H1 (cell line): ENCODE results near the gene CDC25C. TPM values are rescaled to one million over a fixed set of nuclear protein-coding genes. Genes with fewer than 3 reads are reported as not detected.

Source experiments
- CBX5 ChIP-seq: fragments of 300-800, 300-1000 bp; sonication (generic); IDR thresholded peaks from 2 replicates; pipeline ENCODE4 v1.7.1; 2016; ENCODE audit warnings: antibody characterized with exemption, low read length, low read depth
- CEBPB ChIP-seq: IDR thresholded peaks from 2 replicates; pipeline ENCODE4 v1.6.1; 2012; ENCODE audit warnings: low read depth, low read length
- CHD1 ChIP-seq: IDR thresholded peaks from 2 replicates; pipeline ENCODE4 v1.6.1; 2012; ENCODE audit warnings: low read depth, low read length, improper control_type of control experiment
- CHD2 ChIP-seq: IDR thresholded peaks from 2 replicates; pipeline ENCODE4 v1.6.1; 2012; ENCODE audit warnings: low read length, improper control_type of control experiment
- CREB1 ChIP-seq: IDR thresholded peaks from 2 replicates; pipeline ENCODE4 v1.6.1; 2012; ENCODE audit warnings: inconsistent platforms
- EGR1 ChIP-seq: IDR thresholded peaks from 2 replicates; pipeline ENCODE4 v1.6.1; 2011; ENCODE audit warnings: low read depth, low read length, borderline replicate concordance
- EP300 ChIP-seq, 2 experiments: IDR thresholded peaks; 1 replicate in 1 of 2; 2 replicates in 1 of 2; pipeline ENCODE4 v1.6.1; 2011 to 2012; ENCODE audit warnings: low read depth in 2 of 2, low read length in 2 of 2, mild to moderate bottlenecking in 2 of 2, borderline replicate concordance in 1 of 2, inconsistent platforms in 1 of 2, moderate library complexity in 1 of 2
- FOSL1 ChIP-seq: IDR thresholded peaks from 2 replicates; pipeline ENCODE4 v1.6.1; 2011; ENCODE audit warnings: mild to moderate bottlenecking, low read depth, low read length, moderate library complexity; ENCODE audit not compliant: insufficient read depth
- GTF2F1 ChIP-seq: IDR thresholded peaks from 2 replicates; pipeline ENCODE4 v1.6.1; 2012; ENCODE audit warnings: low read depth, low read length, improper control_type of control experiment, borderline replicate concordance
- HDAC2 ChIP-seq, 2 experiments: fragments of 300-600 bp in 1 of 2; sonication (generic) in 1 of 2; IDR thresholded peaks; 2 replicates each; pipeline ENCODE4 v1.6.1; 2011 to 2012; ENCODE audit warnings: low read depth in 2 of 2, low read length in 2 of 2, mild to moderate bottlenecking in 2 of 2, moderate library complexity in 2 of 2, borderline replicate concordance in 1 of 2, inconsistent platforms in 1 of 2
- JUN ChIP-seq: IDR thresholded peaks from 2 replicates; pipeline ENCODE4 v1.6.1; 2011; ENCODE audit warnings: low read depth, mild to moderate bottlenecking, improper control_type of control experiment, low read length
- MAFK ChIP-seq: IDR thresholded peaks from 2 replicates; pipeline ENCODE4 v1.6.1; 2012; ENCODE audit warnings: low read depth, mild to moderate bottlenecking, improper control_type of control experiment, low read length
- NANOG ChIP-seq: IDR thresholded peaks from 2 replicates; pipeline ENCODE4 v1.6.1; 2011; ENCODE audit warnings: low read length, low read depth, mild to moderate bottlenecking, inconsistent platforms; ENCODE audit not compliant: insufficient read depth, poor library complexity, severe bottlenecking
- NRF1 ChIP-seq: IDR thresholded peaks from 2 replicates; pipeline ENCODE4 v1.6.1; 2011; ENCODE audit warnings: mild to moderate bottlenecking, low read depth, low read length, improper control_type of control experiment
- POLR2A ChIP-seq, 2 experiments: IDR thresholded peaks; 1 replicate in 1 of 2; 2 replicates in 1 of 2; pipeline ENCODE4 v1.6.1; 2011; ENCODE audit warnings: low read depth in 2 of 2, low read length in 2 of 2, mild to moderate bottlenecking in 2 of 2; ENCODE audit errors: control extremely low read depth in 1 of 2
- POLR2AphosphoS5 ChIP-seq: IDR thresholded peaks from 2 replicates; pipeline ENCODE4 v1.6.1; 2011; ENCODE audit warnings: low read depth, low read length
- RFX5 ChIP-seq: IDR thresholded peaks from 2 replicates; pipeline ENCODE4 v1.6.1; 2011; ENCODE audit warnings: low read depth, low read length, improper control_type of control experiment, borderline replicate concordance
- RNF2 ChIP-seq: fragments of 200-900, 300-1000 bp; sonication (generic); IDR thresholded peaks from 2 replicates; pipeline ENCODE4 v1.7.1; 2016; ENCODE audit warnings: borderline replicate concordance, low read depth, mild to moderate bottlenecking, antibody characterized with exemption, low read length; ENCODE audit not compliant: poor library complexity, severe bottlenecking; ENCODE audit errors: missing control alignments
- SIRT6 ChIP-seq: IDR thresholded peaks from one replicate; pipeline ENCODE4 v1.7.1; 2012; ENCODE audit warnings: low read length, inconsistent platforms
- SP1 ChIP-seq: IDR thresholded peaks from 2 replicates; pipeline ENCODE4 v1.6.1; 2011; ENCODE audit warnings: low read depth, low read length
- SP2 ChIP-seq: IDR thresholded peaks from 2 replicates; pipeline ENCODE4 v1.6.1; 2012; ENCODE audit warnings: mild to moderate bottlenecking, low read length, inconsistent platforms
- TAF1 ChIP-seq: IDR thresholded peaks from 2 replicates; pipeline ENCODE4 v1.6.1; 2011; ENCODE audit warnings: mild to moderate bottlenecking, low read depth, low read length
- TAF7 ChIP-seq: optimal IDR thresholded peaks from 2 replicates; pipeline ENCODE3; 2011; ENCODE audit warnings: low read depth, mild to moderate bottlenecking, inconsistent platforms, low read length, moderate library complexity, borderline replicate concordance
- polyA plus RNA-seq, 7 experiments: library from polyadenylated mRNA; depleted of rRNA in 3 of 7; stranded (reverse) in 5 of 7; unstranded in 2 of 7; fragments of >200 nt in 5 of 7; fragments of 200-250 nt in 2 of 7; gene quantifications; 1 replicate in 5 of 7; 2 replicates in 1 of 7; 4 replicates in 1 of 7; pipeline versions ENCODE4 v1.2.1 to v1.2.3, GENCODE V29; 2011 to 2013; ENCODE audit warnings: missing spikeins in 2 of 7, mixed read lengths in 2 of 7
- total RNA-seq: library from RNA; stranded (reverse); fragmentation: NEBNext Ultra II Directional; extraction: Animal tissue kit (Norgen Biotek cat#: 25700); gene quantifications from 2 replicates; pipeline ENCODE4 v1.2.1, GENCODE V29; 2021
- TF ChIP-seq, protein P1 (sequence below): IDR thresholded peaks from 2 replicates; pipeline ENCODE4 v1.6.1; 2012; ENCODE audit warnings: inconsistent platforms

CDC25C gene
- total and polyA plus RNA-seq, 2 of the 8 experiments (the other 6 are each of a cell fraction or from before 2014, with no cell fraction given), result 18.4 to 20.8 TPM

- TF ChIP-seq NRF1 (peak; percentile 25; the same call in 1 of the 2 replicates), HDAC2 (IDR thresholded peaks at IDR 0.05; ENCODE audit: borderline replicate concordance in 1 of 2, low read depth in 2 of 2, low read length in 2 of 2) (peak; percentile 67 to 74; a peak in 1 of 4 replicates), RFX5 (no peak), POLR2A (IDR thresholded peaks at IDR 0.05; ENCODE audit: control extremely low read depth in 1 of 2, low read depth in 2 of 2, low read length in 2 of 2) (peak; percentile 66 to 98), GTF2F1 (no peak; the same call in 1 of the 2 replicates), NANOG (no peak), FOSL1 (no peak), TAF7 (peak; percentile 75), SP1 (peak; percentile 93), EP300 (IDR thresholded peaks at IDR 0.05; ENCODE audit: borderline replicate concordance in 1 of 2, low read depth in 2 of 2, low read length in 2 of 2) (no peak), RNF2 (no peak), CBX5 (no peak), JUN (no peak), MAFK (no peak), CEBPB (no peak), EGR1 (no peak), SP2 (peak; percentile 41; the same call in 1 of the 2 replicates), SIRT6 (no peak), POLR2AphosphoS5 (peak; percentile 91), CREB1 (peak; percentile 59), CHD1 (no peak), CHD2 (peak; percentile 57), TAF1 (peak; percentile 94)
- TF ChIP-seq, protein P1, sequence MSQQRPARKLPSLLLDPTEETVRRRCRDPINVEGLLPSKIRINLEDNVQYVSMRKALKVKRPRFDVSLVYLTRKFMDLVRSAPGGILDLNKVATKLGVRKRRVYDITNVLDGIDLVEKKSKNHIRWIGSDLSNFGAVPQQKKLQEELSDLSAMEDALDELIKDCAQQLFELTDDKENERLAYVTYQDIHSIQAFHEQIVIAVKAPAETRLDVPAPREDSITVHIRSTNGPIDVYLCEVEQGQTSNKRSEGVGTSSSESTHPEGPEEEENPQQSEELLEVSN, result peak; percentile 65; the same call in 1 of the 2 replicates
Measured at GRCh38 chr5:138331449-138332368, at the start of gene CDC25C (continued).
